BE2C (cell line): ENCODE results near the gene EML6.

ENCODE experiments used
- DNase-seq: peaks from one replicate; pipeline ENCODE4 v3.0.0-alpha.2; 2020
- H3K27me3 ChIP-seq: fragments of 250-450 bp; sonication (Bioruptor Pico); 2 replicates; pipeline ENCODE4 v1.5.1; 2020; ENCODE audit warnings: mild to moderate bottlenecking
- H3K36me3 ChIP-seq: fragments of 250-450 bp; sonication (Bioruptor Pico); 2 replicates; pipeline ENCODE4 v1.5.1; 2020; ENCODE audit warnings: mild to moderate bottlenecking
- H3K4me1 ChIP-seq: fragments of 250-450 bp; sonication (Bioruptor Pico); 2 replicates; pipeline ENCODE4 v1.5.1; 2020
- H3K4me3 ChIP-seq: 2 replicates; pipeline ENCODE4 v1.5.1; 2011; ENCODE audit warnings: low read depth, low read length
- H3K9me3 ChIP-seq: fragments of 250-450 bp; sonication (Bioruptor Pico); 2 replicates; pipeline ENCODE4 v1.5.1; 2020
- CTCF ChIP-seq: IDR thresholded peaks from 2 replicates; pipeline ENCODE4 v1.5.1; 2012; ENCODE audit warnings: mild to moderate bottlenecking, low read depth, low read length

Gene EML6

GRCh38 chr2:54701029-54701428 is 22.4 kb upstream of the EML6 start:
- H3K4me3 ChIP-seq: no peak overlapping the region
- no peak for DNase-seq
- TF ChIP-seq CTCF: no peak
- H3K36me3 ChIP-seq: no peaks in the 10 kb centered on the region
- H3K9me3 ChIP-seq: no peaks in the 10 kb centered on the region
- H3K27me3 ChIP-seq: no peaks in the 10 kb centered on the region
- no peaks in the 10 kb centered on the region; the same call in 1 of the 2 replicates for H3K4me1 ChIP-seq

GRCh38 chr2:54704238-54704637 is 19.2 kb upstream of the EML6 start:
- H3K27me3 ChIP-seq: no peaks in the 10 kb centered on the region
- no peaks in the 10 kb centered on the region for H3K9me3 ChIP-seq
- H3K36me3 ChIP-seq: no peaks in the 10 kb centered on the region
- H3K4me3 ChIP-seq: no peak overlapping the region
- no peak for DNase-seq
- peaks cover under 1% of the 10 kb centered on the region; the same call in 1 of the 2 replicates for H3K4me1 ChIP-seq
- no peak for TF ChIP-seq CTCF

- H3K4me1 ChIP-seq: peaks cover 2% of the 10 kb centered on the region; the same call in 1 of the 2 replicates
- H3K27me3 ChIP-seq: no peaks in the 10 kb centered on the region
- no peaks in the 10 kb centered on the region for H3K9me3 ChIP-seq
- no peak for DNase-seq
- no peaks in the 10 kb centered on the region for H3K36me3 ChIP-seq
- no peak overlapping the region for H3K4me3 ChIP-seq
- TF ChIP-seq CTCF: peak; percentile 39; the same call in 1 of the 2 replicates
These were observed 18.5 kb upstream of the EML6 start for GRCh38 chr2:54704688-54705605.

GRCh38 chr2:54706622-54707021 is 16.8 kb upstream of the EML6 start:
- Histone ChIP-seq H3K36me3 (no peaks in the 10 kb centered on the region), H3K9me3 (no peaks in the 10 kb centered on the region), H3K27me3 (no peaks in the 10 kb centered on the region), H3K4me1 (peaks cover 2% of the 10 kb centered on the region; the same call in 1 of the 2 replicates), H3K4me3 (no peak overlapping the region)
- DNase-seq: no peak
- TF ChIP-seq CTCF: no peak

GRCh38 chr2:54708584-54709335 is 14.7 kb upstream of the EML6 start:
- H3K27me3 ChIP-seq: no peaks in the 10 kb centered on the region
- peak overlapping the region; percentile 61 for H3K4me3 ChIP-seq
- 0 out of 2 replicates have a peak, but pooled peaks have one; percentile 3 for TF ChIP-seq CTCF
- no peaks in the 10 kb centered on the region for H3K9me3 ChIP-seq
- H3K4me1 ChIP-seq: peaks cover 2% of the 10 kb centered on the region; the same call in 1 of the 2 replicates
- H3K36me3 ChIP-seq: no peaks in the 10 kb centered on the region
- peak; percentile 67 for DNase-seq
